Ishikawa (cell line): ENCODE results near the gene EPS15.

Experiments used
- CEBPB ChIP-seq: IDR thresholded peaks from 2 replicates; pipeline ENCODE4 v1.6.1; 2012
- CREB1 ChIP-seq: IDR thresholded peaks from 2 replicates; pipeline ENCODE4 v1.6.1; 2012; ENCODE audit warnings: low read depth
- NFIC ChIP-seq: IDR thresholded peaks from 2 replicates; pipeline ENCODE4 v1.6.1; 2012
- RAD21 ChIP-seq: IDR thresholded peaks from 2 replicates; pipeline ENCODE4 v1.6.1; 2012; ENCODE audit warnings: low read depth
- TAF1 ChIP-seq: IDR thresholded peaks from 2 replicates; pipeline ENCODE4 v1.6.1; 2012; ENCODE audit warnings: low read depth, mild to moderate bottlenecking
- YY1 ChIP-seq: IDR thresholded peaks from 2 replicates; pipeline ENCODE4 v1.6.1; 2012; ENCODE audit warnings: low read depth
- TF ChIP-seq, protein P1 (sequence below): IDR thresholded peaks from 2 replicates; pipeline ENCODE4 v1.6.1; 2012; ENCODE audit warnings: low read depth, mild to moderate bottlenecking
- TF ChIP-seq, protein P2 (sequence below): IDR thresholded peaks from 2 replicates; pipeline ENCODE4 v1.6.1; 2012

DNA sequence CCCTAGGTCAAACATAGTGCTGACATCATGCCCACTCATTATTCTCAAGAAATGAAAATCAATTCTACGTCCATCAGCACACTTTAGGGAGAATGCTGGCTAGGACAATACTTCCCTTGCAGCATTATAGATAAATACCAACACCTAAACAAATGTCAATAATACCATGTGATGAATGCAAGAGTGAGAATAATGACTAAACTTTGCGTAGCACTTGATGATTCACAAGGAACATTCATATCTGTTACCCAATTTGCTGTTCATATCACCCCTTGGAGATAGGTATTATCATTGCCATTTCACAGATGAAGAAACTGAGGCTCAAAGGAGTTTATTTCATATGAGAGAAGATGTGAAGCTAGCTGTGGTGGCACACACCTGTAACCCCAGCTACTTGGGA is 24.8 kb upstream of the EPS15 start:
- TF ChIP-seq CREB1 (no peak), TAF1 (no peak), CEBPB (no peak), YY1 (no peak), NFIC (no peak), RAD21 (no peak)
- TF ChIP-seq, protein P1, sequence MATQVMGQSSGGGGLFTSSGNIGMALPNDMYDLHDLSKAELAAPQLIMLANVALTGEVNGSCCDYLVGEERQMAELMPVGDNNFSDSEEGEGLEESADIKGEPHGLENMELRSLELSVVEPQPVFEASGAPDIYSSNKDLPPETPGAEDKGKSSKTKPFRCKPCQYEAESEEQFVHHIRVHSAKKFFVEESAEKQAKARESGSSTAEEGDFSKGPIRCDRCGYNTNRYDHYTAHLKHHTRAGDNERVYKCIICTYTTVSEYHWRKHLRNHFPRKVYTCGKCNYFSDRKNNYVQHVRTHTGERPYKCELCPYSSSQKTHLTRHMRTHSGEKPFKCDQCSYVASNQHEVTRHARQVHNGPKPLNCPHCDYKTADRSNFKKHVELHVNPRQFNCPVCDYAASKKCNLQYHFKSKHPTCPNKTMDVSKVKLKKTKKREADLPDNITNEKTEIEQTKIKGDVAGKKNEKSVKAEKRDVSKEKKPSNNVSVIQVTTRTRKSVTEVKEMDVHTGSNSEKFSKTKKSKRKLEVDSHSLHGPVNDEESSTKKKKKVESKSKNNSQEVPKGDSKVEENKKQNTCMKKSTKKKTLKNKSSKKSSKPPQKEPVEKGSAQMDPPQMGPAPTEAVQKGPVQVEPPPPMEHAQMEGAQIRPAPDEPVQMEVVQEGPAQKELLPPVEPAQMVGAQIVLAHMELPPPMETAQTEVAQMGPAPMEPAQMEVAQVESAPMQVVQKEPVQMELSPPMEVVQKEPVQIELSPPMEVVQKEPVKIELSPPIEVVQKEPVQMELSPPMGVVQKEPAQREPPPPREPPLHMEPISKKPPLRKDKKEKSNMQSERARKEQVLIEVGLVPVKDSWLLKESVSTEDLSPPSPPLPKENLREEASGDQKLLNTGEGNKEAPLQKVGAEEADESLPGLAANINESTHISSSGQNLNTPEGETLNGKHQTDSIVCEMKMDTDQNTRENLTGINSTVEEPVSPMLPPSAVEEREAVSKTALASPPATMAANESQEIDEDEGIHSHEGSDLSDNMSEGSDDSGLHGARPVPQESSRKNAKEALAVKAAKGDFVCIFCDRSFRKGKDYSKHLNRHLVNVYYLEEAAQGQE: no peak
- TF ChIP-seq, protein P2, sequence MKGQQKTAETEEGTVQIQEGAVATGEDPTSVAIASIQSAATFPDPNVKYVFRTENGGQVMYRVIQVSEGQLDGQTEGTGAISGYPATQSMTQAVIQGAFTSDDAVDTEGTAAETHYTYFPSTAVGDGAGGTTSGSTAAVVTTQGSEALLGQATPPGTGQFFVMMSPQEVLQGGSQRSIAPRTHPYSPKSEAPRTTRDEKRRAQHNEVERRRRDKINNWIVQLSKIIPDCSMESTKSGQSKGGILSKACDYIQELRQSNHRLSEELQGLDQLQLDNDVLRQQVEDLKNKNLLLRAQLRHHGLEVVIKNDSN: no peak
